GM23338 (cell line): Measurements from ENCODE around the gene PGPEP1.

ENCODE experiments used
- CREB1 ChIP-seq: fragments of 250-450 bp; sonication (Bioruptor Pico); IDR thresholded peaks from 2 replicates; pipeline ENCODE4 v1.5.0; 2020; ENCODE audit warnings: low read depth, mild to moderate bottlenecking, moderate library complexity
- CTCF ChIP-seq, 2 experiments: fragments of 200-600 bp in 1 of 2; sonication (generic) in 1 of 2; conservative IDR thresholded peaks; 2 replicates each; pipeline versions ENCODE4 v1.5.1 to v1.6.1; 2016 to 2017; ENCODE audit warnings: antibody characterized with exemption in 2 of 2, low read depth in 2 of 2, mild to moderate bottlenecking in 2 of 2, moderate library complexity in 1 of 2
- EZH2 ChIP-seq: fragments of 200-600 bp; sonication (generic); IDR thresholded peaks from one replicate; pipeline ENCODE4 v1.8.0; 2017; ENCODE audit warnings: antibody characterized with exemption, mild to moderate bottlenecking, low read depth; ENCODE audit not compliant: unreplicated experiment
- EZH2phosphoT487 ChIP-seq: fragments of 200-600 bp; sonication (generic); IDR thresholded peaks from one replicate; pipeline ENCODE4 v1.8.1; 2018; ENCODE audit warnings: antibody characterized with exemption; ENCODE audit not compliant: unreplicated experiment
- JUNB ChIP-seq: IDR thresholded peaks from one replicate; pipeline ENCODE4 v1.6.1; 2016; ENCODE audit warnings: antibody characterized with exemption; ENCODE audit not compliant: unreplicated experiment
- NANOG ChIP-seq: IDR thresholded peaks from 2 replicates; pipeline ENCODE4 v1.6.1; 2016; ENCODE audit warnings: antibody characterized with exemption, borderline replicate concordance
- POLR2AphosphoS5 ChIP-seq: IDR thresholded peaks from 2 replicates; pipeline ENCODE4 v1.6.1; 2016; ENCODE audit warnings: antibody characterized with exemption, low read depth
- STAT1 ChIP-seq: IDR thresholded peaks from one replicate; pipeline ENCODE4 v1.6.1; 2016; ENCODE audit warnings: antibody characterized with exemption; ENCODE audit not compliant: unreplicated experiment
- ZNF114 ChIP-seq: fragments of 250-450 bp; sonication (Bioruptor Pico); IDR thresholded peaks from 2 replicates; pipeline ENCODE4 v1.5.0; 2020; ENCODE audit warnings: mild to moderate bottlenecking, moderate library complexity
- TF ChIP-seq, protein P1 (sequence below): IDR thresholded peaks from one replicate; pipeline ENCODE4 v1.6.1; 2018; ENCODE audit warnings: antibody characterized with exemption; ENCODE audit not compliant: unreplicated experiment
- TF ChIP-seq, protein P2 (sequence below): fragments of 250-450 bp; sonication (Bioruptor Pico); IDR thresholded peaks from 2 replicates; pipeline ENCODE4 v1.5.0; 2020; ENCODE audit warnings: mild to moderate bottlenecking, moderate library complexity

DNA sequence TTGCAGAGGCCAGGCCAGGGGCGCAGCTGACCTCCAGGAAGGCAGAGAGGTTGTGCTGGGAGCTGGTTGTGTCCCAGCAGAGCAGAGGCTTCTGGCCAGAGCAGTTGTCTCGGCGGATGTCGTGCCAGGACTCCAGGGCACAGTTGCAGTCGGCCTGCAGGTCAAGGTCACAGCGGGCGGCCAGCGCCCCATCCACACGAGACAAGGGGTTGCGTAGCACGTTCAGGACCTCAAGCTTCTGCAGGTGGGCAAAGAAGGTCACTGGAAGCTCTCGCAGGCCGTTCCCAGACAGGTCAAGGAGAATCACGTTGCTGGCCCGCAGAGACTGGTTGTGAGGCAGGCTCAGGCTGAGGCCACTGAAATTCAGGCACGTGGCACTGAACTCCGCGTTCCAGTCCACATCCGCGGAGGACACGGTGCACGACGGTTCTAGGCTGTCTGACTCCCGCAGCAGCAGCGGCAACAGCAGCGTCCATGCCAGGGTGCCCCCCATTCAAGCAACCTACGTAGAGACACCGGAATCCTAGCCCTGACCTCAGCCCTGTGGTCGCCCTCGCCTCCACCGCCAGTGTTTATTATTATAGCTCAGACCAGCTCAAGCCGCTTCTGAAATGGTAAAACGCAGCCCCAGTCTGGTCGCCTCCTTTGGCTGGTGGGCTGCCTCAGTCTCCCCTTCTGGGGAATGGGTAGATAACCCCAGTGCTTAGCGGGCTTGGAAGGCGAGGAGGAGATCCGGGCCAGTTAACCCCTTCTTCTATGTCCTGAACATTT is 56.3 kb downstream of the PGPEP1 start:
- TF ChIP-seq POLR2AphosphoS5 (no peak), CTCF (conservative IDR thresholded peaks at IDR 0.05; ENCODE audit: low read depth in 2 of 2) (no peak), EZH2 (no peak), EZH2phosphoT487 (no peak), CREB1 (CRISPR knock-in tag) (no peak), JUNB (no peak), STAT1 (no peak), NANOG (no peak), ZNF114 (no peak)
- TF ChIP-seq, protein P1, sequence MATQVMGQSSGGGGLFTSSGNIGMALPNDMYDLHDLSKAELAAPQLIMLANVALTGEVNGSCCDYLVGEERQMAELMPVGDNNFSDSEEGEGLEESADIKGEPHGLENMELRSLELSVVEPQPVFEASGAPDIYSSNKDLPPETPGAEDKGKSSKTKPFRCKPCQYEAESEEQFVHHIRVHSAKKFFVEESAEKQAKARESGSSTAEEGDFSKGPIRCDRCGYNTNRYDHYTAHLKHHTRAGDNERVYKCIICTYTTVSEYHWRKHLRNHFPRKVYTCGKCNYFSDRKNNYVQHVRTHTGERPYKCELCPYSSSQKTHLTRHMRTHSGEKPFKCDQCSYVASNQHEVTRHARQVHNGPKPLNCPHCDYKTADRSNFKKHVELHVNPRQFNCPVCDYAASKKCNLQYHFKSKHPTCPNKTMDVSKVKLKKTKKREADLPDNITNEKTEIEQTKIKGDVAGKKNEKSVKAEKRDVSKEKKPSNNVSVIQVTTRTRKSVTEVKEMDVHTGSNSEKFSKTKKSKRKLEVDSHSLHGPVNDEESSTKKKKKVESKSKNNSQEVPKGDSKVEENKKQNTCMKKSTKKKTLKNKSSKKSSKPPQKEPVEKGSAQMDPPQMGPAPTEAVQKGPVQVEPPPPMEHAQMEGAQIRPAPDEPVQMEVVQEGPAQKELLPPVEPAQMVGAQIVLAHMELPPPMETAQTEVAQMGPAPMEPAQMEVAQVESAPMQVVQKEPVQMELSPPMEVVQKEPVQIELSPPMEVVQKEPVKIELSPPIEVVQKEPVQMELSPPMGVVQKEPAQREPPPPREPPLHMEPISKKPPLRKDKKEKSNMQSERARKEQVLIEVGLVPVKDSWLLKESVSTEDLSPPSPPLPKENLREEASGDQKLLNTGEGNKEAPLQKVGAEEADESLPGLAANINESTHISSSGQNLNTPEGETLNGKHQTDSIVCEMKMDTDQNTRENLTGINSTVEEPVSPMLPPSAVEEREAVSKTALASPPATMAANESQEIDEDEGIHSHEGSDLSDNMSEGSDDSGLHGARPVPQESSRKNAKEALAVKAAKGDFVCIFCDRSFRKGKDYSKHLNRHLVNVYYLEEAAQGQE: no peak
- TF ChIP-seq, protein P2, sequence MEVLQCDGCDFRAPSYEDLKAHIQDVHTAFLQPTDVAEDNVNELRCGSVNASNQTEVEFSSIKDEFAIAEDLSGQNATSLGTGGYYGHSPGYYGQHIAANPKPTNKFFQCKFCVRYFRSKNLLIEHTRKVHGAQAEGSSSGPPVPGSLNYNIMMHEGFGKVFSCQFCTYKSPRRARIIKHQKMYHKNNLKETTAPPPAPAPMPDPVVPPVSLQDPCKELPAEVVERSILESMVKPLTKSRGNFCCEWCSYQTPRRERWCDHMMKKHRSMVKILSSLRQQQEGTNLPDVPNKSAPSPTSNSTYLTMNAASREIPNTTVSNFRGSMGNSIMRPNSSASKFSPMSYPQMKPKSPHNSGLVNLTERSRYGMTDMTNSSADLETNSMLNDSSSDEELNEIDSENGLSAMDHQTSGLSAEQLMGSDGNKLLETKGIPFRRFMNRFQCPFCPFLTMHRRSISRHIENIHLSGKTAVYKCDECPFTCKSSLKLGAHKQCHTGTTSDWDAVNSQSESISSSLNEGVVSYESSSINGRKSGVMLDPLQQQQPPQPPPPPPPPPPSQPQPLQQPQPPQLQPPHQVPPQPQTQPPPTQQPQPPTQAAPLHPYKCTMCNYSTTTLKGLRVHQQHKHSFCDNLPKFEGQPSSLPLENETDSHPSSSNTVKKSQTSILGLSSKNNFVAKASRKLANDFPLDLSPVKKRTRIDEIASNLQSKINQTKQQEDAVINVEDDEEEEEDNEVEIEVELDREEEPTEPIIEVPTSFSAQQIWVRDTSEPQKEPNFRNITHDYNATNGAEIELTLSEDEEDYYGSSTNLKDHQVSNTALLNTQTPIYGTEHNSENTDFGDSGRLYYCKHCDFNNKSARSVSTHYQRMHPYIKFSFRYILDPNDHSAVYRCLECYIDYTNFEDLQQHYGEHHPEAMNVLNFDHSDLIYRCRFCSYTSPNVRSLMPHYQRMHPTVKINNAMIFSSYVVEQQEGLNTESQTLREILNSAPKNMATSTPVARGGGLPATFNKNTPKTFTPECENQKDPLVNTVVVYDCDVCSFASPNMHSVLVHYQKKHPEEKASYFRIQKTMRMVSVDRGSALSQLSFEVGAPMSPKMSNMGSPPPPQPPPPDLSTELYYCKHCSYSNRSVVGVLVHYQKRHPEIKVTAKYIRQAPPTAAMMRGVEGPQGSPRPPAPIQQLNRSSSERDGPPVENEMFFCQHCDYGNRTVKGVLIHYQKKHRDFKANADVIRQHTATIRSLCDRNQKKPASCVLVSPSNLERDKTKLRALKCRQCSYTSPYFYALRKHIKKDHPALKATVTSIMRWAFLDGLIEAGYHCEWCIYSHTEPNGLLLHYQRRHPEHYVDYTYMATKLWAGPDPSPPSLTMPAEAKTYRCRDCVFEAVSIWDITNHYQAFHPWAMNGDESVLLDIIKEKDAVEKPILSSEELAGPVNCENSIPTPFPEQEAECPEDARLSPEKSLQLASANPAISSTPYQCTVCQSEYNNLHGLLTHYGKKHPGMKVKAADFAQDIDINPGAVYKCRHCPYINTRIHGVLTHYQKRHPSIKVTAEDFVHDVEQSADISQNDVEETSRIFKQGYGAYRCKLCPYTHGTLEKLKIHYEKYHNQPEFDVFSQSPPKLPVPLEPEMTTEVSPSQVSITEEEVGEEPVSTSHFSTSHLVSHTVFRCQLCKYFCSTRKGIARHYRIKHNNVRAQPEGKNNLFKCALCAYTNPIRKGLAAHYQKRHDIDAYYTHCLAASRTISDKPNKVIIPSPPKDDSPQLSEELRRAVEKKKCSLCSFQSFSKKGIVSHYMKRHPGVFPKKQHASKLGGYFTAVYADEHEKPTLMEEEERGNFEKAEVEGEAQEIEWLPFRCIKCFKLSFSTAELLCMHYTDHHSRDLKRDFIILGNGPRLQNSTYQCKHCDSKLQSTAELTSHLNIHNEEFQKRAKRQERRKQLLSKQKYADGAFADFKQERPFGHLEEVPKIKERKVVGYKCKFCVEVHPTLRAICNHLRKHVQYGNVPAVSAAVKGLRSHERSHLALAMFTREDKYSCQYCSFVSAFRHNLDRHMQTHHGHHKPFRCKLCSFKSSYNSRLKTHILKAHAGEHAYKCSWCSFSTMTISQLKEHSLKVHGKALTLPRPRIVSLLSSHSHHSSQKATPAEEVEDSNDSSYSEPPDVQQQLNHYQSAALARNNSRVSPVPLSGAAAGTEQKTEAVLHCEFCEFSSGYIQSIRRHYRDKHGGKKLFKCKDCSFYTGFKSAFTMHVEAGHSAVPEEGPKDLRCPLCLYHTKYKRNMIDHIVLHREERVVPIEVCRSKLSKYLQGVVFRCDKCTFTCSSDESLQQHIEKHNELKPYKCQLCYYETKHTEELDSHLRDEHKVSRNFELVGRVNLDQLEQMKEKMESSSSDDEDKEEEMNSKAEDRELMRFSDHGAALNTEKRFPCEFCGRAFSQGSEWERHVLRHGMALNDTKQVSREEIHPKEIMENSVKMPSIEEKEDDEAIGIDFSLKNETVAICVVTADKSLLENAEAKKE: no peak
